ENCODE measurements around the gene C19orf12.

GRCh38 chr19:29667901-29668341 lies 47.1 kb downstream of the C19orf12 start:
- TF ChIP-seq CTCF (IDR thresholded peaks at IDR 0.05; ENCODE audit: low read length), result no peak
- TF ChIP-seq EZH2 (optimal IDR thresholded peaks at IDR 0.05; ENCODE audit: low read depth, low read length), result no peak
- no peak for TF ChIP-seq EZH2phosphoT487 (IDR thresholded peaks at IDR 0.05; ENCODE audit: low read length)
